HepG2 (cell line): ENCODE data around the gene HS3ST4.

Experiments
- AFF4 ChIP-seq: sonication (generic); formaldehyde crosslinking; IDR thresholded peaks from 2 replicates; pipeline ENCODE4 v1.4.0; 2020; ENCODE audit warnings: missing genetic modification reagents
- CEBPB ChIP-seq: IDR thresholded peaks from 2 replicates; pipeline ENCODE4 v1.6.1; 2011; ENCODE audit warnings: low read depth, low read length, improper control_type of control experiment, borderline replicate concordance
- CTCF ChIP-seq: sonication (generic); formaldehyde crosslinking; IDR thresholded peaks from 2 replicates; pipeline ENCODE4 v1.5.0; 2020; ENCODE audit warnings: mild to moderate bottlenecking, missing genetic modification reagents, moderate library complexity
- NFE2L1 ChIP-seq: sonication (generic); formaldehyde crosslinking; IDR thresholded peaks from 2 replicates; pipeline ENCODE4 v1.4.0; 2020; ENCODE audit warnings: missing genetic modification reagents, mild to moderate bottlenecking, borderline replicate concordance
- ZNF234 ChIP-seq: sonication (generic); formaldehyde crosslinking; conservative IDR thresholded peaks from 2 replicates; pipeline ENCODE4 v1.5.1; 2020; ENCODE audit warnings: mild to moderate bottlenecking, missing genetic modification reagents
- ZNF280D ChIP-seq: sonication (generic); formaldehyde crosslinking; IDR thresholded peaks from 2 replicates; pipeline ENCODE4 v1.5.1; 2020; ENCODE audit warnings: mild to moderate bottlenecking, missing genetic modification reagents
- ZNF34 ChIP-seq: sonication (generic); formaldehyde crosslinking; IDR thresholded peaks from 2 replicates; pipeline ENCODE4 v1.4.0; 2020; ENCODE audit warnings: mild to moderate bottlenecking, missing genetic modification reagents, borderline replicate concordance
- ZNF761 ChIP-seq: sonication (generic); formaldehyde crosslinking; conservative IDR thresholded peaks from 2 replicates; pipeline ENCODE4 v1.4.0; 2020; ENCODE audit warnings: mild to moderate bottlenecking, missing genetic modification reagents

- TF ChIP-seq ZNF34 (CRISPR knock-in tag) (no peak), CEBPB (no peak), ZNF234 (no peak), CTCF (CRISPR knock-in tag) (no peak), AFF4 (CRISPR knock-in tag) (no peak), ZNF280D (CRISPR knock-in tag) (no peak), NFE2L1 (CRISPR knock-in tag) (no peak), ZNF761 (CRISPR knock-in tag) (no peak)
These were observed 1.2 kb downstream of the HS3ST4 start for GRCh38 chr16:25692742-25693508.
